Activated T-cell treated with anti-CD3 and anti-CD28 coated beads, Interleukin-2, amount 50 U/mL, for 48 hours (primary cell): ENCODE results near the gene UBAC2.

Experiments used
- DNase-seq, 2 experiments: peaks; one replicate each; pipeline ENCODE4 v3.0.0-alpha.2; 2020

UBAC2 gene

DNA sequence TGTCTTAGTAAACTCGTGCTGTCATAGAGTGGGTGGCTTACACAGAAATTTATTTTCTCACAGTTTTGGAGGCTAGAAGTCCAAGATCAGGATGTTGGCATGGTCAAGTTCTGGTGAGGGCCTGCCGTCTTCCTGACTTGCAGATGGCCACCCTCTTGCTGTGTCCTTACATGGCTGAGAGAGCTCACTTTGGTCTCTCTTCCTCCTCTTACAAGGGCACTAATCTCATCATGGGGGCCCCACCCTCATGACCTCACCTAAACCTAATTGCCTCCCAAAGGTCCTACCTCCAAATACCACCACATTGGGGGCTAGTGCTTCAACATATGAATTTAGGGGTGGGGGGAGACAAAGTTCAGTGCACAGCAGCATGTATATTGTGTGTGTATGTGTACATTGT is 71.8 kb downstream of the UBAC2 start:
- DNase-seq: no peak

DNA sequence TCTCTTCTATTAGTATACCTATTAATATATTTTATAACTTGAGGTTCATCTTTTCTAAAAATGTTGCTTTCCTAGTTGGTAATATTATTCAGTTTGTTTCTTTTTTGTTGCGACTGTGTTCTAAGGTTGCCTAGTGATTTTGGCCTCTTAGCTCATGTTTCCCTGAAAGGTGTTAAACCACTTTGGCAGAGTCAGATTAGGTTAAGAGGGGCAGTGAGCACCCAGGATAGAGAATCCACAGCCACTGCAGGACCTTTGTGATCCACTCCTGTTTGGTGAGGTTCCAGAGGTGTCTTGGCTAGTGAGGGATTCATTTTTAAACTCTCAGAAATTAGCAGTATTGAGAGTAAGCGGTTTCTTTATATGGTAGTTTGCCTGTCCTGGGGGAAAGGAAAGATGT is 72.5 kb downstream of the UBAC2 start:
- DNase-seq: no peak

DNA sequence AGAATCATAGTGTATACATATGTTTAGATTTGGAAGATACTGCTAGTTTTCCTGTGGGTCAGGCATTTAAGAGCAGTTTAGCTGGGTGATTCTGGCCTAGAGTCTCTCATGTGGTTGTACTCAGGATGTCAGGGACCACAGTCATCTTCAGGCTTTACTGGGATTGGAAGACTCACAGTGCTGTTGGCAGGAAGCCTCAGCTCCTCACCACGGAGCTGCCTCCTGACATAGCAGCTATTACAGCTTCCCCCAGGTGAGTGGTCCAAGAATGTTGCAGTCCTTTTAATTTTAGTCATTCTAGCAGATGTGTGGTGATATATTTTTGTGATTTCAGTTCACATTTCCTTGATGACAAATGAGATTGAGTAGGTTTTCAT is 74.4 kb downstream of the UBAC2 start:
- no peak for DNase-seq

DNA sequence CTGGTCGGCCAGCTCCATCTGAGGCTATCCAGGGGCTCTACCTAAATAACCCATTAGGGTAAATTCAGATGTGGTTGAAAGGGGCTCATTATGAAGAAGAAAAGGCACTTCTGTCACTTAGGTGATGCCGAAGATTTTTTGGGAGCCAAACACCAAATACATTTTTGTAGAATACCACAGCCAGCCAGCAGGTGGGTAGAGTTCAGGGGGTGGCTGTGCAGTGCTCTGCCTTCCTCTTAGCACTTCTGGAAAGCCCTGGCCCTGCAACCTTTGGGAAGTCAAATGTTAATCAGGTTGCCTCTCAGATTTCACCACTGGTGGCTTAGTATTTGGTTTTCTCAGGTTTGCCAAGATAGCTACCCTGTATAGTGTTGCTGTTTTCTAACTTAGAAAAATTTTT is 76.1 kb downstream of the UBAC2 start:
- no peak for DNase-seq

DNA sequence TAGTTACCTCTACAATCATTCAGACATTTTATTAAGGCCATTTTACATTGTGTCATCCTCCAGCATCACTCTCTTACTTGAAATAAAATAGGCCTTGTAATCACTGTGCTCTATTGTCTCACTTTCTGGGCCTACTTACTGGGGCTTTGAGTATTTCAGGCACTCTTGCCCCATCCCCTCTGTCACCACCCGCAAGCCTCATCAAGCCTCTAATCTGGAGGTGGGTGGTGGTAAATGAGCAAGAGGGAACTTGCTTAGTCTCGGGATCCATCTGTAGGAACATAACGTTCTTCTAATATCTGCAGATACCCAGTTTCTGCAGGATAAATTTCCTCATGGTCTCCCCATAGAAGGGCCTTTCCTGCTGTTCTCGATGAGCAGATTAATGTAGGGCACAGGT is 77.0 kb downstream of the UBAC2 start:
- no peak for DNase-seq

DNA sequence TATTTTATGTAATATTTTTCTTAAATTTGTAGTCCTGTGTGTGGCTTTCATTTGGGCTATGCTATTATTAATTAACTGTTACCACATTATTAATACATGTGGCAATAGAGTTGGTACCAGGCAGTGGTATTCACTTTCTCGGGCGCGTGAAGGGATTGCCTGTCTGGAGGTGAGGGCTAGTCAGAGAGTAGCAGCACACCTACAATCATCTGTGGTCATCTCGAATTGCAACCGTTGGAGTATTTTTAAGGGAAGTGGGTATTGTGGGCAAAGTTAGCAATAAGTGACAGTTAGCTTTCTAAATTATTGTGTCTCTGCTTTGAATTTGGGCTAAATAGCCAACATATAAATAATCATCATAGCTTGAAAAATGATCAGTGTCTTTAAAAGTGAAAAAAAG is 77.5 kb downstream of the UBAC2 start:
- no peak for DNase-seq

DNA sequence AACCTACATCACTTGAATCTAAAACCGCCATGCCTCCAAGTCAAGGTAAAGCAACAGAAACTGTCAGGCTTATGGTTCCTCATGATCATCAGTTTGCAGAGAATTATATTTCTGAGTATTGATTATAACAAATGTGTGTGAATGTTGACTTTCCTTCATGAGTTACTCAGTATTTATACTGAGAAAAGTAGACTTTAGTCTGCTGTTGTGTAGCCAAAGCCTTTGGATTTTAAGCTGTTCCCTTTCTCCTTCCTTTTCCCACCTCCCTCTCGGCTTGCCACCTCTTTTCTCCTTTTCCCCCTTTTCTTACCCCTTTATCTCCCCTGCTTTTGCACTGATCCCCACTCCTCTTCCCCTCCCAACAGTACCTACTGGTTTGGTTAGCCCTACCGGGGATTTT is 78.2 kb downstream of the UBAC2 start:
- no peak for DNase-seq

DNA sequence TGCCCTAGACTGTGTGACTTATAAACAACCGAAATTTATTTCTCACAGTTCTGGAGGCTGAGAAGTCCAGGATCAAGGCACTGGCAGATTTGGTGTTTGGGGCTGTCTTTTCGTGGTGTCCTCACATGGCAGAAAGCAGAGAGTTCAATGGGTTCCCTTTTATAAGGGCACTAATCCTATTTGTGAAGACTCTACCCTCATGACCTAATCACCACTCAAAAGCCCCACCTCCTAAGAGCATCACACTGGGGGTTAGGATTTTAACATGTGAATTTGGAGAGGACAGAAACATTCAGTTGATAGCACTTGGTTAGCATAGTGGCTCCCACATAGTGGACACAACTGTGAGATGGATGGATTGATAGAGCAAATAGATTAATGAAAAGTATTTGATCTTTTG is 79.0 kb downstream of the UBAC2 start:
- DNase-seq: no peak

DNA sequence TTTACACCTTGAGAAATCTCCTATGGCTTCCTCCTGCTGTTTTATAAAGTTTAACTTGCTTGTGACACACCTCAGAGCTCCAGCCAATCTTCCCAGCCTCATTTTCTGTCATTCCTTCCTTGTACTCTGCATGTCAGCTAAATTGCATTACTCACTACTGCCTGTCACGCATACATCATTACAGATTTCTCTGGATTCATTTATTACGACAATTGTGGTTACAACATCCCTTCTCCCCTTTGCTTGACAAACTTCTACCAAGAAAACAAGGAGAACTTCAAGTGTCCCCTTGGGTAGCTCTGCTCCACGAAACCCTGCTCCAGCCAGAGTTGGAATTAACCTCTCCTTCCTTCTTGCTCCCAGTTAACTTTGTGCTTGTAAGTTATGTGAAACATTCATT is 79.5 kb downstream of the UBAC2 start:
- DNase-seq: no peak

DNA sequence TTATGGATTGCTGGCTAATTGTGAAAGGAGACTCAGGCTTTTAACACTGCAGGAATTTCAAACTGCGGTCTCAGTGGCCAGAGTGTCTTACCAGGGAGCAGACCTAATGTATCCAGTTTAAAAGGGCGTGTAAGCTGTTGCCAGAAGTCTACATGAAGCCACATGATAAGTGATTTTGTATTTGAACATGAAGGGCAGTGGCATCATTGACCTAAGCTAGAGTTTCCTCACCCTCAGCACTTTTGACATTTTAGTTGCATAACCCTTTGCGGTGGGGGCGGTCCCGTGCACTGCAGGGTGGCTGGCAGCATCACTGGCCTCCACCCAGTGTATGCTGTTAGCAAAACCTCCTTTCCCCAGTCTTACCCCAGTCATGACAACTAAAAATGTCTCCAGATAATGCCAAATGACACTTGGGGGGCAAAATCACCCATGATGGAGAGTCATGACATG is 81.2 kb downstream of the UBAC2 start:
- DNase-seq: no peak

DNA sequence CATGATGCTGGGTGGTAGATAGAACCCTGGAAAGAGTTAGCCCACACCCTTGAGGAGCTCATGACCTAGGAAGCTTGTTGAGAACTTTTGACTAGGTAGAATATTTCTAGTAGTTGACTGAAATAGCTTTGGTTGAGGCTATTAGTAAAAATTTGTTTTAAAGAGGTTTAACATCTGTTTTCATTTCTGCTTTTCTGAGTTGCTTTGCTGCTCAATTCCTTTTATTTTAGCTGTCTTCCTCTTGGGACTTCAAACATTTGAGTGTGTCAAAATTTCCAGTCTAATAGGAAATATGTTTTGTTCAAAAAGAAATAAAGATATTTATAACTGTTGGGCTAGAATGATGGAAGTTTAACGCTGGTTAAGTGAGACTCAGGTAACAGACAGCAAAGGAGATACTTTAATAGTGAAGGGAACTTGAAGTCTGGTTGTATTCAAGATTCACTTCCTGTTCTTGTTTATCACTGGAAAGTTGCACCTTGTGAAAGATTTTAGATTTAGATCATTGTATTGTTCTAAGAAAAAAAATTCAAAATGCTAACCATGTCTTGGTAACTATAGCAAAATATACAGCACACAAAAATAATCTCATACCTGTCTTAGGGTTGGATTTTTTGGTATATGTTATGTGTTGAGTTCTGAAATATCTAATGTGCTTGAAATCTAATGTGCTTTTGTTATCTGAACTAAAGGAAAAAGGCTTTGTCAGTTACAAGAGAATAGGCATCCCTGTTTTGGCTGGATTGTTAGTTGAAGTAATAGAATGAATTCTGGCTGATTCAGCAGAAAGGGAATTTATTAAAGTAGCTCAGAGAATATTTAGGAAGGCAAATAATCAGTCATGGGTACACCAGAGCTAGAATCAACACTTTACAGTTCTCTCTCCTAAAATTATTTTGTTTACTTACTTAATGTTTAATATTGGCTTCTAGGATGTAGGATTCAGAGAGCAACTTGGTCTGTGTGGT is 81.9 kb downstream of the UBAC2 start:
- DNase-seq: no peak

DNA sequence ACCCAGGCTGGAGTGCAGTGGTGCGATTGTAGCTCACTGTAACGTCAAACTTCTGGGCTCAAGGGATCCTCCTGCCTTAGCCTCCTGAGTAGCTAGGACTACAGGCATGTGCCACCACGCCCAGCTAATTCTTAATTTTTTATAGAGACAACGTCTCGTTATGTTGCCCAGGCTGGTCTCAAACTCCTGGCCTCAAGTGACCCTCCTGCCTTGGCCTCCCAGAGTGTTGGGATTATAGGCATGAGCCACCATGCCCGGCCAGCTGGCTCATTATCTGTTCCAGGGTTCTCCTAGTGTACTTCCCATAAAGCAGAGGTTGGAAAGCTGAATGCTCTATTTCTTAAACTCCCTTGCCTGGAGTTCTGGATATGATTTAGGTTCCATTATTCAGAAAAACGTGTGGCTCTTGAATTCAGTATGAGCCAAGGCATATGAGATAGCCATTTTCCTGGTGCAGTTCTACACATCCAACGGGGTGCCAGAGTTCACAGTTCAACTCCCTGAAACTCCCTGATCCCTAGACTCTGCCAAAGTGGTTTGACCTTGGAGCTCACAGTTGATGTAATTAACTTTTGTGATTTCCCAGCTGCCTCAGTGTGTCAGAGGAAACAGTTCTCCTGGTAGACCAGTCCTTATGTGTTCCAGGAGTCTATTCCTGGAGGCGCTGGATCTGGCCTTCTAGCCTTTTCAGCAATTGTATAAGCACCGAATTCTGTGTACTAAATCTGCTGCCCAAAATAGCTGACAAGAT is 85.0 kb downstream of the UBAC2 start:
- DNase-seq: no peak

DNA sequence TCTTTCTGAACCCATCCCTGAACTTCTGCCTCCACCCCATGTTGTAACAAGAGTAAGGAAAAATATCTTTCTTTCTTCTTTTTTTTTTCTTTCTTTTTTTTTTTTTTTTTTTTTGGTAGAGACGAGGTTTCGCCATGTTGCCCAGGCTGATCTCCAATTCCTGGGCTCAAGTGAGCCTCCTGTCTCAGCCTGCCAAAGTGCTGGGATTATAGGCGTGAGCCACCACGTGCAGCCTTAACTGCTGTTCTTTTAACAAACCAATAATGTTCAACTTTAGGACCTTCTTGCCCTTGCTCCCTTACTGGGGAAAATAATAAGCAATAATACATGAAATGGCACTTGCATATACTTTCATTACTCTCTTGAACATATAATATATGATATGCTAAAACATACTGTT is 86.9 kb downstream of the UBAC2 start:
- DNase-seq: no peak

DNA sequence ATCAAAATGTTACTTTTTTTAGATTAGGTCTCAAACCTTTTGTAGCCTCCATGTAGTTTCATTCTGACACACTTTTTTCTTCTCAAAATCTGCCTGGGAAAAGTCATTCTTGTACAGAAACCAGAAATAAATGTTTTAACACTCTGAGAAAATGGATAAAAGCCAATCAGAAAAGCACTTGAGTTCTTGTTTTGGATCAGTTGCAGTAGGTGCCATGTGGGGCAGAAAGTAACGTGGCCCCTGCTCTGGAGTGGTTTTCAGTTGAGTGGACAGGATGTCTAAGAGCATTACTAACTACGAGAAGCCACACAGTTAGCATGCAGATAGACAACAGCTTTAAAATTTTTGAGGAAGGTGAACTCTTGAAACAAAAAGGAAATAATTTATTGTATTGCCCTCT is 87.4 kb downstream of the UBAC2 start:
- peak; percentile 68 to 74 for DNase-seq

DNA sequence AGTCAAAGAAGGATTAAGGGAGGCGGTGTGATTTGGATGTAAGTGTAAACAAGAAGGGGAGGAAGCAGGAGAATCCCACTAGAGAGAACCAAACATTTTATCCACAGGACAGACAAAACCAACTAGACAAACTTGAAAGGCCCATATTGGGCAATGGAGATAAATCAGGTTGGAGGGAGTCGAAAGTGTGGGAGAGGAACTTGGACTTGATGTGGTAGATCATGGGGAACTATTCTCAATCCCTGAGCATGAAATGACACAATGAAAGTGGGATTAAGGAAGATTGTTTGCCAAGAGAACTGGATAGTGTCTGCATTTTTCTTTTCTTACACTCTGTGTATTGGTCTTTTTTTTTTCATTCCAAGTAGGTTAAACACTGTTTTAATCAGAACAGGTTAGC is 88.6 kb downstream of the UBAC2 start:
- DNase-seq: no peak

DNA sequence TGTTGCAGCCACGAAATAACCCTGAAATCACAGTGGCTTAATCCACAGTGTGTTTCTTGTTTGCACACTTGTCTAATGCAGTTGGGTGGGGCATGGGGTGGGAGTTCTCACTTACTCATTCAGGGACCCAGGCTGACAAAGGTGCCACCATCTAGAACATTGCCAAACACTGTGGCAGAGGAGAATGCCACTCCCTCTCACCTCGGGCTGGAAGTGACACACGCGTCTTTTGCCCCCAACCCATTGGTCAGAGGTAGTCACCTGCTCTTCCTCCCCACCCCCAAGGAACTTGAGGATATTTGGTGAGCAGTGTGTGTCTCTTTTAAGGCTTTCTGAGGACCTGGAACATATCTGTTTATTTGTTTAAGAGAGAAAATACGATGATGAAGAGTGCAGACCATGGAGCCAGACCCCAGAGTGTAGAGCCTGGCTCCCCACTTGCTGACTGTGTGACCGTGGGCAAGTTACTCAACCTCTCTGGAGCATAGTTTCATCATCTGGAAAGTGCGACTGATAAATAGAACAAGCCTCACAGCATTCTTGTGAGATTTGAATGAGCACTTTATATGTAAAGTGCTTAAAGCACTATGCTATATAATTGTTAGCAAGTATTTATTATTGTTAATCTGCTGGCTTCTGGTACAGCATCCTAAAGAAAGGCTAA is 89.2 kb downstream of the UBAC2 start:
- DNase-seq: peak; percentile 74 to 77

DNA sequence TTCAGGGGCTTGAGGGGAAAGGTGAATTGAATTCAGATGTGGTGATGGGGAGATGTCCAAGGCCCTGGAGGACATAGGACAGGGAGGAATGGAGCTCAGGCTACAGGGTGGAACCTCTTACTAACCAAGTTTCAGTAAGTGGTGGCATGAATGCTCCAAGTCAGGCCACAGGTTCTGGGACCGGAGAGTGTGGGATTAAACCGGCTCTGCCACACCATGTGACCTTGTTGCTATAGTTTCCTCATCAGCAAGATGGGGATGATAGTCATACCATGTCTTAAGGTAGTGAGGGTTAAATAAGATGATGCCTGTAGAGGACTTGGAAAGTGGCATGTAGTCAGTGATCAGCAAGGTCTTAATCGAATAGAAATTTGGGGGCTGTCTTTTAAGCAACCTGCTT is 90.2 kb downstream of the UBAC2 start:
- no peak for DNase-seq

DNA sequence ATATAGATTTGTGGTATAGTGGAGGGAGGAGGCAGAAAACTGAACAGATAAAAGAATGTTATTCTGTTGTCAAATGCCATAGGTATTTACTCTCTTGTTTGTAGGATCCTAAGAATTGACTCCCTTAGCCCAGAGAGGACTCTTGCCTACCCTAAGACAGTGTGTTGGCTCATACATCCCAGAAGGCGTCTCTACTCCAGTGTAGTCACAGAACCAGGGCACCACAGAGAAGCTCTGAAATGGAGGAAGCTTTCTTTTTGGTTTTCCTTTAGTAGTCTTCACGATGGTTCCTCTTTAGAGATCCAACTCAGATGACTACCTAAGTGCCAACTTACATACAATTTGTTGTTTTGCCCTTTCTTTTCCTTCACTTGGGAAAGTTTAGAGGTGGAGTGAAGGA is 92.5 kb downstream of the UBAC2 start:
- DNase-seq: no peak

DNA sequence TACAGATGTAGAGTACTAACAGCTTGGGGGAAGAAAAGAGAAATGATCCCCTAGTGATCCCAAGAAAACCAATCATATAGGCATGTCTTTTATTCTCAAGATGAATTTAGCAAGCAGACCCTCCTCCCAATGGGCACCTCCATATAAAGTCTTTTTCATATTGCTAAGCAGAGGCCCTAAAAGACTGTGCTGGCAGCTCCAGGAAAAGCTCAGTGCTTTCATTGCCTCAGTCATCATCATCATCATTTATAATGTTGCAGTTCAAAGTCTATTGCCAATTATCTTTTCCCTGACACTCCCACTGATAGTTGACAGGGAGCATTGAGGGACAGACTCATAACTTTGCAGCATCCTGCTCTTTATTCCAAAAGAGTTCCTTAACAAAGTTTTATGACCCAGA is 93.5 kb downstream of the UBAC2 start:
- DNase-seq: no peak

DNA sequence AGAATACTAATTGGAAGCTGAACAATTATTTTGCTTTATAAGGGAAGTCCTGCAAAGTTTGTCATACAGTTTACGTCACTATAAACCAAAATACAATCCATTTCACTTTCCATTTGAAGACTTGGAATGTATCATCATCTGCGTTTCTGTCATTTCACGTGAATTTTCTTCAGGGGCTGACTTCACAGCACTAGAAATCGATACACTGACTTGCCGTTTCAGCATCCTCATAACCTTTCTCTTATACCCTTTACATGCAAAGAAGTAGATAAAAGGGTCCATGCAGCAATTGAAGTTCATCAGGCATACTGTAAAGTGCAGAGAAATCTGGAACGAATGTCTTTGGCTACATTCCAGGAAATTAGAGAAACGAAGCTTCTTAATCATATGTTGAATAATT is 94.3 kb downstream of the UBAC2 start:
- no peak for DNase-seq

DNA sequence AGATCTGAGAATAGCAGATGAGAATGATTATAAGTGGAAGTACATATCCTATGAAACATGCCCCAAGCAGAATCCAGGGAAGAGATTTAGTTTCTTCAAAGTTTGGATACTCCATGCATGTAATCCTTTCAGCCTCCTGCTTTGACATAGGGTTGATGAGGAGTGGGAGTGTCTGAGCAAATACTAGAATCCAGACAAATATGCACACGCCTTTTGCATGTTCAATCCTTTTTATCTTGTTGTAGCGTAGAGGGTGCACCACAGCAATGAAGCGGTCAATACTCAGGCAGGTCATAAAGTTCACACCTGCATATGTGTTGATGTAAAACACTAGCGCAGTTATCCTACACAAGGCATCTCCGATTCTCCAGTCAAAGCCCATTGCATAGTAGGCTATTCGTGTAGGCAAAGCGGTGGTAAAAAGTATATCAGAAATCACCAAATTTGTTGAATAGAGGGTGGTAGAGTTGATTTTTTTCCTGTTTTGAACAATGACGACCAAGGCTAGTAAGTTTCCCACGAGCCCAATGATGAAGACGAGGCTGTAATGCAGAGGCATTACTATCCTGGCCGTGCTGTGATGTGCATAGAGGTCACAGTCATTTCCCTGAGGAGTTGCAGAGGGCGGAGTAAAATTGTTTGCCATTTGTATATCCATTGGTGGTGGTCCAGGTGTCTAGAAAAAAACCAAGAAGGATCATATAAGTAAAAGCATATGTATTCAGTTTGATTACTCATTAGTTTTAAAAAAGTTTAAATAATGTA is 95.0 kb downstream of the UBAC2 start:
- DNase-seq: no peak

DNA sequence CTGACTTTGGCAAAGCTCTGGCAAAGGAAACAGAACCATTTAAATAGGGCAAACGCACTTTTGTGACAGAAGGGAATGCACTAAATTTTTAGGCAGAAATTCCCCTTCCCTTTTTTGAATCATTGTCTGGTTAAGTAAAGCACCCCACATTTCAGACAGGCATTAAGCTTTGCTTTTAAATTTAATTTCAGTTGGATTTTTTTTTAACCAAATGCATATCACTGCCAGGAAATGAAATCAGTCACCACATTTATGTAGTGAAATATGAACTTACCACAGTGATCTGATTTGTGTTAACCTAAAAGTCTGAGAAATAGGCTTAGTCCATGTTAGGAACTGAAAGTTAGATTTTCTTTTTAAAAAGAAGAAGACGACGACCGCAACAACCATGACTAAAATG is 95.7 kb downstream of the UBAC2 start:
- DNase-seq: no peak

DNA sequence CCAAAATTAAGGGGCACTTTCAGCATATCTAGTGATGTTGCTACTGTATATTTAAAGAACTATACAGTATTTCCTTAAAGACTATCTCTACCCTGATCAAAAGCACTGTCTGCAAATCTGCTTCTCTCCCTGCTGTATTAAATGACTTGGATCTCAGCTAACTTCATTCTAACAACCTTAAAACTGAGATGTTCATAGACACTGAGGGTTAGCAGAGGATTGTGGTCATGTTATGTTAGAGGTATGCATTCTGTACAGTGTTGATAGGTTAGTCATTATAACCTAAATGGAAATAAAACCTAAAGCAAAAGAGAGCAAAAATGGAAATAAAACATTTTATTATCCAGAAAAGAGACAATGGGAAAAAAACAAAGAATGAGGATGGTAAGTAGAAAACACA is 96.7 kb downstream of the UBAC2 start:
- DNase-seq: no peak
